A549 (cell line): ENCODE measurements around the gene MROH2A. TPM values are rescaled to one million over a fixed set of nuclear protein-coding genes. Genes with fewer than 3 reads are reported as not detected.

Experiments
- ATAC-seq, 2 experiments: fragments of 200-7000 bp in 1 of 2; fragments of >200 bp in 1 of 2; cut with Nextera tagmentation in 1 of 2; cut with Tn5 transposase in 1 of 2; 3 replicates each; pipeline versions ENCODE4 v1.8.0 to v1.9.1; 2018 to 2020; ENCODE audit warnings: mild to moderate bottlenecking in 1 of 2, moderate library complexity in 1 of 2
- CTCF ChIA-PET: fragments of 300-600 bp; sonication (Branson Sonifier 250); formaldehyde crosslinking; extraction: SDS; loops from one replicate; lab custom pipeline; 2021; ENCODE audit warnings: antibody characterized with exemption, inconsistent platforms; lab: Yijun Ruan, JAX
- POLR2A ChIA-PET: fragments of 350-600 bp; formaldehyde crosslinking; extraction: SDS; loops from one replicate; lab custom pipeline; 2021; ENCODE audit warnings: antibody characterized with exemption, inconsistent platforms; lab: Yijun Ruan, JAX
- DNase-seq, 2 experiments: peaks; one replicate each; pipeline versions ENCODE4 v3.0.0 to v3.0.0-alpha.2; 2011 to 2016; ENCODE audit warnings: low read depth in 1 of 2, low spot score in 1 of 2
- FAIRE-seq: peaks from 2 replicates; lab custom pipeline; 2011; peaks lifted over from hg19 to GRCh38; lab: Jason Lieb, UNC
- H3K27ac ChIP-seq, 2 experiments: fragments of >200 bp; sonication (Bioruptor Twin); formaldehyde crosslinking; 3 replicates each; pipeline ENCODE4 v1.5.1; 2016 to 2017
- H3K4me1 ChIP-seq: fragments of >200 bp; sonication (Bioruptor Twin); formaldehyde crosslinking; 3 replicates; pipeline ENCODE4 v1.6.1; 2016
- H3K4me2 ChIP-seq: fragments of >200 bp; sonication (Bioruptor Twin); formaldehyde crosslinking; 3 replicates; pipeline ENCODE4 v1.6.1; 2016
- H3K4me3 ChIP-seq: fragments of >200 bp; sonication (Bioruptor Twin); formaldehyde crosslinking; 3 replicates; pipeline ENCODE4 v1.5.1; 2016
- H3K9me3 ChIP-seq: fragments of >200 bp; sonication (Bioruptor Twin); formaldehyde crosslinking; 3 replicates; pipeline ENCODE4 v1.6.1; 2016
- BHLHE40 ChIP-seq: IDR thresholded peaks from 2 replicates; pipeline ENCODE4 v1.6.1; 2012; ENCODE audit warnings: low read depth, low read length, inconsistent platforms
- CBX8 ChIP-seq: fragments of 200-600 bp; sonication (generic); IDR thresholded peaks from 2 replicates; pipeline ENCODE4 v1.6.1; 2016
- CEBPB ChIP-seq, 2 experiments: fragments of >200 bp in 1 of 2; sonication (Bioruptor Twin) in 1 of 2; formaldehyde crosslinking in 1 of 2; IDR thresholded peaks; 2 replicates each; pipeline ENCODE4 v1.6.1; 2012 to 2016
- CHD2 ChIP-seq: fragments of 150-350 bp; IDR thresholded peaks from 2 replicates; pipeline ENCODE4 v1.6.1; 2014; ENCODE audit warnings: low read length; ENCODE audit not compliant: partially characterized antibody
- EHMT2 ChIP-seq: fragments of 200-600 bp; sonication (generic); IDR thresholded peaks from 2 replicates; pipeline ENCODE4 v1.6.1; 2016; ENCODE audit warnings: antibody characterized with exemption, low read depth, mild to moderate bottlenecking, moderate library complexity
- EP300 ChIP-seq, 2 experiments: fragments of >200 bp; sonication (Bioruptor Twin); formaldehyde crosslinking; IDR thresholded peaks; 2 replicates in 1 of 2; 3 replicates in 1 of 2; pipeline ENCODE4 v1.6.1; 2016 to 2017
- FOXS1 ChIP-seq: fragments of 250-450 bp; sonication (Bioruptor Pico); IDR thresholded peaks from 2 replicates; pipeline ENCODE4 v1.5.0; 2020; ENCODE audit warnings: mild to moderate bottlenecking, moderate library complexity
- GATA3 ChIP-seq: IDR thresholded peaks from 2 replicates; pipeline ENCODE4 v1.6.1; 2012; ENCODE audit warnings: borderline replicate concordance
- HDAC2 ChIP-seq: fragments of 200-600 bp; sonication (generic); IDR thresholded peaks from 2 replicates; pipeline ENCODE4 v1.6.1; 2016
- HES2 ChIP-seq: fragments of >200 bp; sonication (Bioruptor Twin); formaldehyde crosslinking; IDR thresholded peaks from 2 replicates; pipeline ENCODE4 v1.6.1; 2016
- HOXA7 ChIP-seq: fragments of 250-450 bp; sonication (Bioruptor Pico); IDR thresholded peaks from 2 replicates; pipeline ENCODE4 v1.5.0; 2020; ENCODE audit warnings: mild to moderate bottlenecking, moderate library complexity
- JUN ChIP-seq, 2 experiments: fragments of >200 bp; sonication (Bioruptor Twin); formaldehyde crosslinking; IDR thresholded peaks; 2 replicates in 1 of 2; 3 replicates in 1 of 2; pipeline ENCODE4 v1.6.1; 2016 to 2017
- JUNB ChIP-seq: fragments of >200 bp; sonication (Bioruptor Twin); formaldehyde crosslinking; IDR thresholded peaks from 2 replicates; pipeline ENCODE4 v1.6.1; 2016
- KDM1A ChIP-seq: fragments of 200-600 bp; sonication (generic); IDR thresholded peaks from 2 replicates; pipeline ENCODE4 v1.6.1; 2016; ENCODE audit warnings: low read depth, mild to moderate bottlenecking
- KDM5A ChIP-seq: fragments of 200-600 bp; sonication (generic); IDR thresholded peaks from 2 replicates; pipeline ENCODE4 v1.6.1; 2016; ENCODE audit warnings: antibody characterized with exemption, mild to moderate bottlenecking
- MAFK ChIP-seq: fragments of 450-650 bp; IDR thresholded peaks from 2 replicates; pipeline ENCODE4 v1.6.1; 2014; ENCODE audit not compliant: partially characterized antibody
- MAX ChIP-seq: IDR thresholded peaks from 2 replicates; pipeline ENCODE4 v1.6.1; 2012
- NPAS2 ChIP-seq: fragments of 250-450 bp; sonication (Bioruptor Pico); IDR thresholded peaks from 2 replicates; pipeline ENCODE4 v1.8.0; 2022; ENCODE audit warnings: mild to moderate bottlenecking, moderate library complexity, borderline replicate concordance
- NR3C1 ChIP-seq: fragments of >200 bp; sonication (Bioruptor Twin); formaldehyde crosslinking; IDR thresholded peaks from 3 replicates; pipeline ENCODE4 v1.6.1; 2017
- PHF8 ChIP-seq: fragments of 200-600 bp; sonication (generic); IDR thresholded peaks from 2 replicates; pipeline ENCODE4 v1.6.1; 2016; ENCODE audit warnings: low read depth, mild to moderate bottlenecking, antibody characterized with exemption, moderate library complexity, borderline replicate concordance
- RAD21 ChIP-seq, 2 experiments: fragments of >200 bp in 1 of 2; sonication (Bioruptor Twin) in 1 of 2; formaldehyde crosslinking in 1 of 2; IDR thresholded peaks in 1 of 2; conservative IDR thresholded peaks in 1 of 2; 2 replicates in 1 of 2; 3 replicates in 1 of 2; pipeline ENCODE4 v1.6.1; 2012 to 2018; ENCODE audit warnings: inconsistent platforms in 1 of 2
- TFCP2L1 ChIP-seq: fragments of 250-450 bp; sonication (Bioruptor Pico); IDR thresholded peaks from 2 replicates; pipeline ENCODE4 v1.5.0; 2021; ENCODE audit warnings: mild to moderate bottlenecking
- USF2 ChIP-seq: fragments of 450-650 bp; IDR thresholded peaks from 2 replicates; pipeline ENCODE4 v1.6.1; 2014; ENCODE audit warnings: antibody characterized with exemption
- ZFP36 ChIP-seq: fragments of 450-650 bp; IDR thresholded peaks from 2 replicates; pipeline ENCODE4 v1.6.1; 2014; ENCODE audit warnings: borderline replicate concordance; ENCODE audit not compliant: partially characterized antibody
- ZNF302 ChIP-seq: fragments of 250-450 bp; sonication (Bioruptor Pico); IDR thresholded peaks from 2 replicates; pipeline ENCODE4 v1.9.0; 2021; ENCODE audit warnings: inconsistent platforms, mild to moderate bottlenecking, moderate library complexity
- WGBS: methylation state at CpG from one replicate; pipeline ENCODE4 v1.1.6; 2017; ENCODE audit errors: missing lambda C conversion rate; 5-methylcytosine and 5-hydroxymethylcytosine counted together
- polyA plus RNA-seq, 4 experiments: library from polyadenylated mRNA; depleted of rRNA in 3 of 4; stranded (reverse); fragments of >200 nt; fragmentation: RNase III in 1 of 4; extraction: RNeasy Plus Mini Kit Qiagen cat#74134 plus additional on column Dnase treatment in 1 of 4; gene quantifications; 2 replicates in 3 of 4; 3 replicates in 1 of 4; pipeline ENCODE4 v1.2.3, GENCODE V29; 2011 to 2017

Gene MROH2A
- polyA plus RNA-seq, 2 of the 4 experiments (the other 2 are of a cell fraction) = 0.10 to 0.63 TPM

- Histone ChIP-seq H3K4me1 (peaks cover 64% of the 10 kb centered on the region), H3K9me3 (no peaks in the 10 kb centered on the region), H3K4me3 (peak overlapping the region; percentile 76), H3K27ac (peak overlapping the region; percentile 83 to 85), H3K4me2 (peak overlapping the region; percentile 87)
- DNase-seq (no peak), ATAC-seq (no peak), FAIRE-seq (no peak)
- TF ChIP-seq HOXA7 (CRISPR knock-in tag) = 0 out of 2 replicates have a peak, but pooled peaks have one; percentile 18
- no peak for TF ChIP-seq RAD21 (conservative IDR thresholded peaks at IDR 0.05 in 1 of 2, IDR thresholded peaks at IDR 0.05 in 1 of 2)
- no peak for TF ChIP-seq KDM5A
- WGBS = 48% methylated on average over 6 of the region's 6 CpGs
- ChIA-PET CTCF (interaction anchor here (1.6 kb wide), 1 partner anchor 12 kb away, joined by 3 read pairs; no protein-coding TSS in a partner anchor), POLR2A (no interaction called here)
These were observed 73.0 kb downstream of the MROH2A start for GRCh38 chr2:233851169-233851568.

GRCh38 chr2:233852056-233852455, 73.9 kb downstream of the MROH2A start:
- peak overlapping the region; percentile 76 for H3K4me3 ChIP-seq
- ATAC-seq (no peak), DNase-seq (peak in 1 of 2 experiments; percentile 51), FAIRE-seq (no peak)
- ChIA-PET POLR2A (no interaction called here), CTCF (interaction anchor here (1.6 kb wide), 1 partner anchor 13 kb away, joined by 3 read pairs; no protein-coding TSS in a partner anchor)
- TF ChIP-seq JUN (IDR thresholded peaks at IDR 0.05) (peak in 1 of 2 experiments; percentile 56; a peak in 2 of 5 replicates), ZNF302 (CRISPR knock-in tag) (no peak), USF2 (peak; percentile 69), GATA3 (0 out of 2 replicates have a peak, but pooled peaks have one; percentile 16), EP300 (IDR thresholded peaks at IDR 0.05) (no peak), BHLHE40 (0 out of 2 replicates have a peak, but pooled peaks have one; percentile 68), EHMT2 (no peak), HES2 (no peak), CEBPB (IDR thresholded peaks at IDR 0.05) (peak in 1 of 2 experiments; percentile 18; a peak in 1 of 4 replicates), NPAS2 (CRISPR knock-in tag) (peak; percentile 82), MAX (peak; percentile 67)
- no peaks in the 10 kb centered on the region for H3K9me3 ChIP-seq
- peaks cover 57% of the 10 kb centered on the region for H3K4me1 ChIP-seq
- H3K4me2 ChIP-seq = peak overlapping the region; percentile 87
- WGBS = 2% methylated on average over 3 of the region's 3 CpGs
- peak overlapping the region; percentile 85 to 97 for H3K27ac ChIP-seq

GRCh38 chr2:233853353-233853752, 75.2 kb downstream of the MROH2A start:
- Histone ChIP-seq H3K27ac (peak overlapping the region; percentile 85 to 97), H3K9me3 (no peaks in the 10 kb centered on the region), H3K4me3 (peak overlapping the region; percentile 76), H3K4me1 (peaks cover 56% of the 10 kb centered on the region), H3K4me2 (peak overlapping the region; percentile 87)
- TF ChIP-seq TFCP2L1 (no peak), JUNB (no peak), MAFK (no peak), HDAC2 (no peak), GATA3 (no peak), HOXA7 (CRISPR knock-in tag) (no peak), KDM1A (no peak), NR3C1 (no peak), PHF8 (no peak), ZFP36 (no peak), USF2 (no peak), CBX8 (no peak), FOXS1 (no peak), CHD2 (no peak)
- DNase-seq = peak in 1 of 2 experiments; percentile 34
- no peak for ATAC-seq
- ChIA-PET CTCF (interaction anchor here (0.7 to 1.0 kb wide), 2 partner anchors 9 to 366 kb away, joined by 3 read pairs; no protein-coding TSS in a partner anchor), POLR2A (no interaction called here)
- no peak for FAIRE-seq
- WGBS = 0% methylated on average over 8 of the region's 8 CpGs
